HL-60/S4 treated with phorbol 12-myristate 13-acetate at 8.2 ng/mL for 4 days and 3 days (cell line): ENCODE data around the gene ZNF618.

Source experiments
- in situ Hi-C: fragments of 300-500 bp; cut with MboI; formaldehyde crosslinking; loops from 2 replicates; pipeline ENCODE4 v1.15.0; 2022; ENCODE audit warnings: low sequenced_read_pairs

Gene ZNF618

DNA sequence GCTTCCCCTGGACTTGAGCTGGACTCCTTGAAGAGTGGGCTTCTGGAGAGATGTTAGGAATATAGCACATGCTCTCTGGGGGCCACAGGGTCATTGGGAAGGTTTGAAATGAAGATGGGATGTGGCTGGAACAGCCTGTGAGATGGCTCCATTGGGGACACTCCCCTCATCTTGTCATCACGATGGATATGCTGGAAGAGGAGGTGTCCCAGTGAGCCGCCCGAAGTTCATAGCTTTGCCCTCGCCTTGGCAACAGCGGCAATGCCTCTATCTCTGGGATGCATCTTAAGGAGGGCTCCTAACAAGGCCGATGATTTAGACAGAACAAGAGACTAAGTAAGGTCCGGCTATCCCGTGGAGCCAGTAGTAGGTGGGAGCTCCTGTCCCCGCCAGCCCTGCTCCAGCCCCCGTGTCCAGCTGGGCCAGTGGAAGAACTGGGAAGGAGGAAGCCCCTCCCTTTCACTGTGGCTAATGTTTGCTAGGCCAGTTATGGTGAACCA lies 178.1 kb downstream of the ZNF618 start:
- in situ Hi-C loops = no loop called here

- in situ Hi-C loops = no loop called here
Measured at GRCh38 chr9:114055061-114055460, 179.0 kb downstream of the ZNF618 start.

GRCh38 chr9:114055894-114056293 lies 179.8 kb downstream of the ZNF618 start:
- in situ Hi-C loops = no loop called here

GRCh38 chr9:114056527-114056926 lies 180.4 kb downstream of the ZNF618 start:
- in situ Hi-C loops = no loop called here

DNA sequence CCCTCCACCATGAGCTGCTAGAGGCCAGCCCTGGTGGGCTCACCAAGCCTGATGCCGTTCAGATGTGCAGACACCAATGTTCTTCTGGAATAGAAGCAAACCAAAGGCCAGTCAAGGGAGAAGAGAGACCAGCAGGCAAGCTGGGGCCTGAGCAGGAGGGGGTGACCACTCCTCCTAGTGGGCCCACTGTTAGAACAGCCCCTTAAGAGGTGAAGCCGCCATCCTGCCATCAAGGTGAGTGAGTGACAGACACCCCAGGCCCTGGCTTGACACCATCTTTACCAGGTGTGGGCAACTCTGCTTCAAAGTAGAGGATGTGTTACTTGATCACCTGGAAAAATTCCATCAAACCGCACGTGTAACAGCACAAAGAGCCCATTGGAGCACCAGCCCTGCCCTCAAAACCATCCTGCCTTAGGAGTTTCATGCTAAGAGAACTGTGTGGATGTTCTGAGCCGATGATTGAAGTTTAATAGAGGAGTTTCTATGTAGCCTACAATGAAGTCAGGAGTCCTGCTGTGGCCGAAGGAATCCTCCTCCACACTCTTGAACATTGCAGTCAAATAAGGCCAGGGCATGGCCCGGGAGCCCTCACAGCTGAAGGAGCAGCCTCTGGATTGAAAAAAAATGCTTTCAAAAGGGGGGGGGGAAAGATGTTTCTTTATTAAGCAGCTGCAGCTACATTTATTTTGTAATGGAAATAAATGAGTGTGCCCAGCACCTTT lies 181.2 kb downstream of the ZNF618 start:
- in situ Hi-C loops = no loop called here

DNA sequence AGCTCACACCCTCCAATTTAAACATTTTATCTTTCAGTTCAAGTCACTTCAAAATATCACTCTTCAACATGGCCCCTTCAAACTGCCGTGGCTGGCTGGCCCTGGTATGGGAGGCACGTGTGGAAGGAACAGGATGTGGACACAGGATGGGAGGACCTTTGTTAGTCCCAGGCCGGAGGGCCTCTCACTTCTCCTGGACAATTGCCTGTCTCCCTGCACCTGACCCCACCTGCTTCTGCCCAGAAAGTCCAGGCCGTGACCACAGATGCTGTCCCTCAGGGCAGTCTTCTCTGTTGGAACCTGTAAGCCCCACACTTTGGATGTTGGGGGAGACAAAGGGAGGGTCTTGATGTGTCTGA lies 182.6 kb downstream of the ZNF618 start:
- in situ Hi-C loops = no loop called here

DNA sequence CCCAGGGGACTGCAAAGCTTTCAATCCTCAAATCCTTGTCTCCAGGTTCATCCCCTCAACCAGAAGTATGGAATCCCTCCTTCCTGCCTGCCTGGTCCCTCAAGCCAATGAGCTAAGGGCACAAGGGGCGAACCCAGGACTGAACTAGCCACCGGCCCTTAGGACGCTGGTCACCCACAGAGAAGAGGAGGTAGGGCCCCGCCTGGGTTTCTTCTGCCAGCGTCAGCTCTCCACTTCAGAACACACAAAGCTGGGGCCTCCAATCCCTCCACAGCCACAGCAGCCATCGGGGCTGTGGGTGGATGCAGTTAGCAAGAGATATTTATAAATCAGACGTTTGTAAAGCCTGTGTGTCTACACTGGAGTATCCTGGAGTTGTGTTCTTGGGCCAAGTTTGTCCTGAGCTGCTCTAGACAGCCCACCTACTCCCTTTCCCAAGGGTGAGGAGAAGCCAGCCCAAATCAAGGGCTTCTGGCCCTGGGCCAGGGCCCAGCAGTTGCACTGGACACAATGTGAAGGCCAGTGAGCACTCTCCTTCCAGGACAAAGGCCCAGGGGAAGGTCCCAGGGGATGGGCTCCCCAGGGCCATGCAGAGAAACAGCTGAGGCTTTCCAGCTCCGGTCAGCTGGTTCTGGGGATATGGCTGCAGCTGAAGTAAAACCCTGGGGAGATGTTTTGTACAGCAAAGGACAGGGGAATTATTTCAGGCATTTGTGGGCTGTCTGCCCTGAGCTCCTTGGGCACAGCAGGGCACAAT lies 183.1 kb downstream of the ZNF618 start:
- in situ Hi-C loops = no loop called here

DNA sequence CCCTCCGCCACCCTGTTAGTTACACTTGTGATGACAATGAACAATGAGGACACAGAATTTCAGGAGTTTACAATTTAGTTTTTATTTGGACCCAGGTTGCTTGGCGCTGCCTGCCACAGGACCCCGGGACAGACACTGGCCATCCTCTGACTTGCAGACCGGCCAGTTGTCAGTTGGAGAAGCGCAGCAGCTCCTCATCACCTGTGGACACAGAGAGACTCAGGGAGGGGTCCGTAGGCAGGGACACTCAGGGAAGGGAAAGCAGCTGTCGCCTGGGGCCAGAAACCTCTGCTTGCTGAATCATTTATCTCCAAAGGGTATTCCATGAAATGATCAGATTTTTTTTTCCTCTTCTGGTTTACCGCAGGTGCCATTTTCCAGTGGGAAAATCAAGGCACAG lies 184.0 kb downstream of the ZNF618 start:
- in situ Hi-C loops = no loop called here

DNA sequence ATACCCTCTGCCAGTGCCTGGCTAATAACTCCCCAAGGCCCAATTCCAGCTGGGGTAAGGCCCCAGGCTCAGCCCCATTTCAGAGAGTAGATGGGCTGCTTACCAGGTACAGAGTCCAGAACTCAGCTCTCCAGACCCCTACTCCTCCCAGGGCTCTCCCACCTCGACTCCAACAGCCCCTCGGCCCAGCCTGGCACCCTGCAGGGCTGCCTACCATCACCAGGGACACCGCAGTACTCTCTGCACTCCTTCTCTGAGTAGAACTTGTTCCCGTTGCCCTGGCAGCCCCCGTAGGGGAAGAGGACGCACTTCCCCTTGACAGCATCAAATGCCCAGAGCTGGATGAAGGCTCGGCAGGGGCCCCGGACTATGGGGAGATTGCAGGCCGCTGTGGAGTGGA lies 184.6 kb downstream of the ZNF618 start:
- in situ Hi-C loops = no loop called here

DNA sequence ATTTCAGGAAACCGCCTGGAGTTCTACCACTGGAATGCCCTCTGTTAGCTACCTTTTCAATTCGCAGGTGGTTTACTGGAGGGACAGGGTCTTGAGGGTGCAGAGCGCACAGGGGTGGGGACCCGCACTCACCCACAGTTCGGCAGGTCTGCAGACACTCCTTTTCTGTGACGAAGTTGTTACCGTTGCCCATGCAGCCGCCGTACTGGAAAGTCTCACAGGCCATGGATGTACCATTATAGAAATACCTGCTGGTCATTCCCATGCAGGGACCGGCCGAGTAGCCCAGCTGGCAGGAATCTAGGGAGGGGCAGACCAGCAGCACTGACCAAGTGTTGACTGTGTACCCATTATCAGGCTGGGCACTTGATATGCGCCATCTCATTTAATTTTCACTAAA lies 185.2 kb downstream of the ZNF618 start:
- in situ Hi-C loops = no loop called here

- in situ Hi-C loops = no loop called here
Measured at GRCh38 chr9:114061830-114062474, 185.8 kb downstream of the ZNF618 start.

DNA sequence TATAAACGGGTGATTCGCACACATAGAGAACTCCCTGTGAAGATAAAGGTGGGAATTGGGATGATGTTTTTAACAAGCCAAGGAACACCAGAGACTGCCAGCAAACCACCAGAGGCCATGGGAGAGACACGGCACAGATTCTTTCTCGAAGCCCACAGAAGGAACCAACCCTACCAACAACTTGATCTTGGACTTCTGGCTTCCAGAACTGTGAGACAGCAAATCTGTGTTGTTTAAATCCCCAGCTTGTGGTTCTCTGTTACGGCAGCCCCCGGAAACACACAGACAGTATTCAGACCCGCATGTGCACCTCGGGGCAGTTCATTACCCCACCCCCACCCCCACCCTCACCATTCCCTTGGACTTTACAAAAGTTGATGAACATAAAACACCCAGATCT lies 189.2 kb downstream of the ZNF618 start:
- in situ Hi-C loops = no loop called here

GRCh38 chr9:114069476-114070187 lies 193.5 kb downstream of the ZNF618 start:
- in situ Hi-C loops = no loop called here

DNA sequence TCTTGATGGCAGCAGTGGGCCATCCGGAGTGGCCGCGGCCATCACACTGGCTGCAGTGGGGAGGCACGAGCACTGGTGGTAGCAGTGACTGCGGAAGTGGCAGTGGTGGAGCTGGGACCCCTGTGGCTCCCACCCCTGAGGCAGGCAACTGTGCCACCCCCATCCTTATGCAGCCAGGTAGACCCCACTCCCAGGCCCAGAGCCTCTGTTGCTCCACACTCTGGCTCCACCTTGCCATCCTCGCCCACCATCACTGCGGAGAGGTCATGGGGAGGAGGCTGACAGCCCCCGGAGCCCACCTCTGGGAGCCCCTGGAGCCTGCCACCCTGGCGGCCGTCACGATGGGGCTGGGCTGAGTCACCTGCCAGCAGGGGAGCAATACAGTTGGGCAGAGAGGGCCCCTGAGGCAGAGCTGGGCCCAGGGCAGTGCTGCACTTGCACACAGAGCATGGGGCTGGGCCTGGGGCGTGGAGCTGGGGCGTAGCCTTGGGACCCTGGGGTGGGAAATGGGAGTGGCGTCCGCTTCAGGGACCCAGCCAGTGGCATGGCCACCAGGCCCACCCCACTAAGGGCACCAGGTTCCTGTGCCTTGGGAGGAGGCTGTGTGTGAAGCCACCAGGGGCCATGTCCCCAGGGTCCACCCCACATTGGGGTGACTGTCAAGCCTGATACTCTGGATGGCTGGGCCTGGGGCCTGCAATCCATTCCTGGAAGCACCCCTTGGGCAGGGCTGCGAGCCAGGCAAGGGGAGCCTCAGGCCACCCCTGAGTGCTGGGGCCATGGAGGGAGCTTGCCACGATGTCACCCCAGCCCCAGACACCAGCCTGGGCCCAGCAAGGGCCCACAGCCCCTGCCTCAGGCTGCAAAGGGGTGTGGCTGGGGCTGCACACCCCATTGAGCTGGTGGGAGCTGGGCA lies 194.3 kb downstream of the ZNF618 start:
- in situ Hi-C loops = no loop called here

- in situ Hi-C loops = no loop called here
Measured at GRCh38 chr9:114071197-114071795, 195.2 kb downstream of the ZNF618 start.

GRCh38 chr9:114072184-114073140 lies 196.4 kb downstream of the ZNF618 start:
- in situ Hi-C loops = no loop called here

DNA sequence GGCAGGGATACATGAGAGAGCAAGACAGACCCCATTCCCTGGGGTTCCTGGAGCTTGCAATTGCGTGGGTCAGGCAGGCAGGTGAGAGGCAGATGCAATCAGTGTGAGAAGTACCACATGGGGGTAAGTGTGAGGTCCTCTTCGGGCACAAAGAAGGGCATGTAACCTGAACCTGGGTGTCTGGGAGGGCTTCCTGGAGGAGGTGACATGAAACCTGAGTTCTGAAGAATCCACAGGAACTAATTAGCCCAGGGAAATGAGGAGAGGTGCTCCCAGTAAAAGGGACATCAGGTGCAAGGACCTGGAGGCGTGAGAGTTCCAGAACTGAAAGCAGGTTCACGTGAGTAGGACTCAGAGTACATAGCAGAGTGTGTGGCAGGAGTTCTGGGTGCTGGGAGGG lies 199.5 kb downstream of the ZNF618 start:
- in situ Hi-C loops = loop anchor here (25.0 kb wide), 1 partner anchor 212 kb away; no protein-coding TSS in a partner anchor
